Endodermal cell (in vitro differentiated cells): ENCODE measurements around the gene SRL. TPM values are rescaled to one million over a fixed set of nuclear protein-coding genes. Genes with fewer than 3 reads are reported as not detected.

Source experiments
- DNase-seq: peaks from one replicate; pipeline ENCODE4 v3.0.0-alpha.2; 2017
- H3K27ac ChIP-seq: 2 replicates; pipeline ENCODE4 v1.5.1; 2013; ENCODE audit warnings: mild to moderate bottlenecking, low read depth, low read length, moderate library complexity
- H3K27me3 ChIP-seq: 2 replicates; pipeline ENCODE4 v1.6.1; 2013; ENCODE audit warnings: mild to moderate bottlenecking, low read length, moderate library complexity; ENCODE audit not compliant: insufficient read depth, control insufficient read depth, poor library complexity, severe bottlenecking
- H3K36me3 ChIP-seq: 2 replicates; pipeline ENCODE4 v1.7.0; 2013; ENCODE audit warnings: mild to moderate bottlenecking, low read length, moderate library complexity; ENCODE audit not compliant: control insufficient read depth, insufficient read depth
- H3K4me1 ChIP-seq: one replicate; pipeline ENCODE4 v1.7.0; 2013; ENCODE audit warnings: low read length; ENCODE audit not compliant: control insufficient read depth, insufficient read depth
- H3K4me3 ChIP-seq: 2 replicates; pipeline ENCODE4 v1.5.1; 2013; ENCODE audit warnings: mild to moderate bottlenecking, low read length, moderate library complexity
- H3K9ac ChIP-seq: 2 replicates; pipeline ENCODE4 v1.6.1; 2013; ENCODE audit warnings: mild to moderate bottlenecking, low read length, moderate library complexity; ENCODE audit not compliant: poor library complexity, severe bottlenecking; ENCODE audit errors: extremely low read depth
- H3K9me3 ChIP-seq: 2 replicates; pipeline ENCODE4 v1.6.1; 2013; ENCODE audit warnings: mild to moderate bottlenecking, low read length, moderate library complexity; ENCODE audit not compliant: control insufficient read depth
- H3K27ac Mint-ChIP-seq: 2 replicates; pipeline ENCODE4 v1.8.0; 2020; ENCODE audit warnings: mixed read lengths
- H3K27me3 Mint-ChIP-seq: 2 replicates; pipeline ENCODE4 v1.8.0; 2021; ENCODE audit warnings: mild to moderate bottlenecking, mixed read lengths; ENCODE audit not compliant: insufficient read depth
- H3K36me3 Mint-ChIP-seq: 2 replicates; pipeline ENCODE4 v1.8.0; 2020; ENCODE audit warnings: low read depth, mixed read lengths
- H3K4me1 Mint-ChIP-seq: 2 replicates; pipeline ENCODE4 v1.8.0; 2020; ENCODE audit warnings: mixed read lengths
- H3K4me3 Mint-ChIP-seq: 2 replicates; pipeline ENCODE4 v1.8.0; 2020; ENCODE audit warnings: mild to moderate bottlenecking, moderate library complexity, mixed read lengths
- H3K9me3 Mint-ChIP-seq: 2 replicates; pipeline ENCODE4 v1.8.0; 2020; ENCODE audit warnings: mild to moderate bottlenecking, mixed read lengths
- CTCF ChIP-seq: fragments of 200-600 bp; sonication (generic); conservative IDR thresholded peaks from 2 replicates; pipeline ENCODE4 v1.5.0; 2021; ENCODE audit warnings: antibody characterized with exemption, mild to moderate bottlenecking
- WGBS, 2 experiments: methylation state at CpG; one replicate each; pipeline versions ENCODE4 v1.1.5 to v1.1.7; 2013; ENCODE audit warnings: missing lambda C conversion rate in 2 of 2, mixed read lengths in 1 of 2; ENCODE audit not compliant: insufficient coverage in 1 of 2, insufficient read length in 1 of 2; 5-methylcytosine and 5-hydroxymethylcytosine counted together
- total RNA-seq, 2 donors: library from RNA; stranded (reverse); fragmentation: NEBNext Ultra II Directional in 1 of 2; extraction: Animal tissue kit (Norgen Biotek cat#: 25700) in 1 of 2; gene quantifications; 2 replicates in 1 of 2; 3 replicates in 1 of 2; pipeline ENCODE4 v1.2.1, GENCODE V29; 2021

SRL gene
- total RNA-seq, 2 donors from 2014 or later = not detected

DNA sequence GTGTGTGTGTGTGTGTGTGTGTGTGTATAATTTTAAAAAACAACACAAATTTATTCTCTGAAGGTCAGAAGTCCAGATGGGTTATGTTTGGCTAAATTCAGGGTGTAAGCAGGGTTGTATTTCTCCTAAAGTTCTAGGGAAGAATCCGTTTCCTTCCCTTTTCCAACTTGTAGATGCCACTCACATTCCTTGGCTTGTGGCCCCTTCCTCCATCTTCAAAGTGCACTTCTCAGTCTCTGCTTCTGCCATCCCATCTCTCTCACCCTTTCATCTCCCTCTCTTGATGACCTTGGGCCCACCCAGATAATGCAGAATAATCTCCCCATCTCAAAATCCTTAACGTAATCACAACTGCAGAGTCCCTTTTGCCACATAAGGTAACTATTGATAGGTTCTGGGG is 38.7 kb upstream of the SRL start:
- Histone ChIP-seq H3K9me3 (peaks cover 5% of the 10 kb centered on the region), H3K27ac (no peak overlapping the region), H3K4me3 (no peak overlapping the region), H3K27me3 (no peaks in the 10 kb centered on the region), H3K9ac (no peak overlapping the region), H3K36me3 (no peaks in the 10 kb centered on the region), H3K4me1 (no peaks in the 10 kb centered on the region)
- peaks cover 4% of the 10 kb centered on the region for H3K27me3 Mint-ChIP-seq
- no peaks in the 10 kb centered on the region for H3K36me3 Mint-ChIP-seq
- no peak overlapping the region for H3K27ac Mint-ChIP-seq
- no peak for DNase-seq
- no peak for TF ChIP-seq CTCF
- 96 to 100% methylated on average over 1 to 2 of the region's 2 CpGs for WGBS, 2 experiments
- peaks cover 10% of the 10 kb centered on the region for H3K9me3 Mint-ChIP-seq
- no peaks in the 10 kb centered on the region for H3K4me1 Mint-ChIP-seq
- H3K4me3 Mint-ChIP-seq = no peak overlapping the region

DNA sequence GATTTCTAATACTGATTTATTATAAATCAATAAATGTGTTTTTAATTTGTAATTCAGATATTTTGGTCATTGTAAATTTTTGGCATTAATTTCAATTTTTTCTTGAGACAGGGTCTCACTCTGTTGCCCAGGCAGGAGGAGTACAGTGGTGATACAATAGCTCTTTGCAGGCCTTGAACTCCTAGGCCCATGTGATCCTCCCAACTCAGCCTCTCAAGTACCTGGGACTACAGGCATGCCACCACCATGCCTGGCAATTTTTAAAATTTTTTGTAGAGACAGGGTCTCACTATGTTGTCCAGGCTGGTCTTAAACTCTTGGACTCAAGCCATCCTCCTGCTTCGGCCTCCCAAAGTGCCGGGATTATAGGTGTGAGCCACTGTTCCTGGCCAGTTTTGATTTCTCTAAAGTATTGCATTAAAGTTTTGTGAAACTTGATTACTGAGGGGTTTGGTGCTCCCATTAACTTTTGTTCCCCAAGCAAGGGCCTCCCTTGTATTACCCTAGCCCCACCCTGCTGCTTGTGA is 36.2 kb upstream of the SRL start:
- Histone ChIP-seq H3K9me3 (peaks cover 5% of the 10 kb centered on the region), H3K4me1 (no peaks in the 10 kb centered on the region), H3K27ac (no peak overlapping the region), H3K36me3 (no peaks in the 10 kb centered on the region), H3K27me3 (no peaks in the 10 kb centered on the region), H3K9ac (no peak overlapping the region), H3K4me3 (no peak overlapping the region)
- H3K9me3 Mint-ChIP-seq = peaks cover 10% of the 10 kb centered on the region
- H3K4me1 Mint-ChIP-seq = no peaks in the 10 kb centered on the region
- no peak for TF ChIP-seq CTCF
- no peak for DNase-seq
- no peaks in the 10 kb centered on the region for H3K36me3 Mint-ChIP-seq
- no peak overlapping the region for H3K4me3 Mint-ChIP-seq
- no peak overlapping the region for H3K27ac Mint-ChIP-seq
- WGBS, 2 experiments = 92 to 100% methylated on average over 1 to 2 of the region's 2 CpGs
- H3K27me3 Mint-ChIP-seq = no peaks in the 10 kb centered on the region

DNA sequence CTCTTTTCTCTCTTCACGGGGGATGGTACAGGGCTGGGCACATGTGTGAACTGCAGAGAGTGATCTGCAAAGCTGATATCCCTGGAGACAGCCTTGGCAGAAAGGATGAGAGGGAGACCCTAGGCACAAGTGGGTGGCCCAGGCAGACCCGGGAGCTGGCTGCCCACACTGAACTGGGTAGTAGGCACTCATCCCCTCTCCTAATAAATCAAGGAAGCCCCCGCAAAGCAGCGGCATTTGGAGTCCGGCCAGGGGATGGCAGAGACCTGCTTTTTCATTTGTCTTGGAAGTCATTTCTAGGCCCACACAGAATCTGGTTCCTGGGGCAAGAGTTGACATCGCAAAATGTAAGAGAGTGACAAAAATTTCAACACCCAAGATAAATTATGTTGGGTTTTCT is 34.0 kb upstream of the SRL start:
- Histone ChIP-seq H3K36me3 (no peaks in the 10 kb centered on the region), H3K27me3 (no peaks in the 10 kb centered on the region), H3K4me3 (no peak overlapping the region), H3K9ac (no peak overlapping the region), H3K4me1 (no peaks in the 10 kb centered on the region), H3K9me3 (peaks cover 4% of the 10 kb centered on the region), H3K27ac (no peak overlapping the region)
- Mint-ChIP-seq H3K36me3 (no peaks in the 10 kb centered on the region), H3K4me1 (no peaks in the 10 kb centered on the region), H3K4me3 (no peak overlapping the region), H3K9me3 (peaks cover 4% of the 10 kb centered on the region), H3K27ac (no peak overlapping the region), H3K27me3 (no peaks in the 10 kb centered on the region)
- WGBS, 2 experiments = 98 to 100% methylated on average over 3 to 6 of the region's 6 CpGs
- TF ChIP-seq CTCF = no peak
- DNase-seq = no peak
